ENCODE data around the gene CLCF1.
"Not testable (repeated sequence)": the region's sequence is repeated elsewhere in the genome, so short reads cannot be mapped to it uniquely, and the experiment has no call there.

CLCF1 gene

GRCh38 chr11:67408437-67409200 is 35.2 kb upstream of the CLCF1 start:
- no peak for FAIRE-seq

- no peak for FAIRE-seq
These were observed 34.3 kb upstream of the CLCF1 start for GRCh38 chr11:67407688-67408163.

GRCh38 chr11:67406969-67407687 is 33.7 kb upstream of the CLCF1 start:
- FAIRE-seq, result no peak

- no peak for FAIRE-seq
These were observed 33.1 kb upstream of the CLCF1 start for GRCh38 chr11:67406420-67406968.

GRCh38 chr11:67405688-67406339 is 32.4 kb upstream of the CLCF1 start:
- FAIRE-seq, result no peak

- FAIRE-seq, result no peak
These were observed 31.8 kb upstream of the CLCF1 start for GRCh38 chr11:67405196-67405567.

GRCh38 chr11:67404515-67405195 is 31.3 kb upstream of the CLCF1 start:
- FAIRE-seq, result no peak

GRCh38 chr11:67403085-67403484 is 29.7 kb upstream of the CLCF1 start:
- not testable (repeated sequence) for FAIRE-seq

GRCh38 chr11:67402192-67402839 is 28.9 kb upstream of the CLCF1 start:
- not testable (repeated sequence) for FAIRE-seq

- no peak for FAIRE-seq
These were observed 28.2 kb upstream of the CLCF1 start, which contains the start of gene PPP1CA for GRCh38 chr11:67401495-67402191. PPP1CA (minus strand) TSS chr11:67401858; CDS start chr11:67401782, 76 bp downstream.

- no peak for FAIRE-seq
These were observed 27.6 kb upstream of the CLCF1 start for GRCh38 chr11:67400942-67401494.

GRCh38 chr11:67400251-67400941 is 27.0 kb upstream of the CLCF1 start:
- no peak for FAIRE-seq

GRCh38 chr11:67398661-67399563 is 25.5 kb upstream of the CLCF1 start:
- no peak for FAIRE-seq

GRCh38 chr11:67397986-67398660 is 24.7 kb upstream of the CLCF1 start:
- FAIRE-seq, result no peak

- FAIRE-seq, result no peak
These were observed 24.1 kb upstream of the CLCF1 start for GRCh38 chr11:67397536-67397935.

- no peak for FAIRE-seq
These were observed 23.4 kb upstream of the CLCF1 start for GRCh38 chr11:67396587-67397389.

GRCh38 chr11:67396259-67396581 is 22.8 kb upstream of the CLCF1 start:
- FAIRE-seq, result no peak

All from colon (tissue), 2 donors.